K562 treated with DMSO at 1 percent for 24 hours (cell line): ENCODE measurements around the gene F5. TPM values are rescaled to one million over a fixed set of nuclear protein-coding genes. Genes with fewer than 3 reads are reported as not detected.

Experiments
- total RNA-seq: library from RNA; unstranded; fragments of 300-600 nt; gene quantifications from 2 replicates; pipeline ENCODE4 v1.2.3, GENCODE V29; 2022; ENCODE audit warnings: low read depth; ENCODE audit not compliant: insufficient read depth

The F5 gene
- not detected in 2 replicates for total RNA-seq

GRCh38 chr1:169586395-169587255 lies at the start of gene F5:
TSS of gene F5 (minus strand) at chr1:169586481. CDS start at chr1:169586386, 95 bp downstream.

GRCh38 chr1:169630006-169630405 lies 43.7 kb upstream of the F5 start, which contains the start of gene SELP:
TSS of gene SELP (minus strand) at chr1:169630124. CDS start at chr1:169630074, 50 bp downstream.

DNA sequence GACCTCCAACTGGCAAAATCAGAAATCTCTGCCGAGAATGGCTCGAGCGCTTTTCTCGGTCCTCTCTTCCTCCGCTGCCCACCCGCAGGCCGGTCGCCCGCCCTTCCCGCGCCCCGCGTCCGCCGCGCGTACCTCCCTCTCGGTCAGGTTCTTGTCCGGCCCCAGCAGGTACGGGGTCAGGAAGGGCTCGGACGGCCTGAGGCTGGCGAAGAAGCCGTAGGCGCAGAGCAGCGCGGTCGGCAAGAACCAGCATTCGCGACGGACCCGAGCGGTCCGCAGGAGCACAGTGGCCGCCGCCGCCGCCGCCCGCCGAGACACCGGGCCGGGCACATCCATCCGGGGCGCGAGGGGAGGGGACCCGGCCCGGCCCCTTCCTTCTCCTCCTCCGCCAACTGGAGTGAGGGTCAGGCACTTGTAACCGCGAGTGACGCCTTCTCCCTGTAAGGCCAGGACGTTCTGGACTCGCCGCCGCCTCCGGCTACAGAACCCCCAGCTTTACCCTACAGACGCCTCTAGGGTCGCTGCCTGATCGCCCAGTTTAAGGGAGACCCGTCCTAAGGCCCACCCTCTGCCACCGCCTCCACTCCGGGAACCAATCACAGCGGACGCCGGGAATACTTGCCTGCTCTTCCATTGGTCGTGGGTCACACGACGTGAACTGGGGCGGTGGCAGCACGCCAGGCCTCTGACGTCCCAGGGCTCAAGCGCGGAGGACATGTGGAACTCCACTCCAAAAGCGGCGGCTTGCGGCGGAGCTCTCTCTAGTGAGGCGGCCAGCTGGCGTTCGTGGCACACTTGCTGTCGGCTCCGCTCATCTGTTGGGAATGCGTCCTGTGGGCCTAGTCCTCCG lies 100.6 kb downstream of the F5 start, which contains the start of gene SLC19A2:
Gene SLC19A2 (minus strand): TSS at position 514 of the 850 bp plus-strand sequence. CDS start 178 bp downstream, at position 336.

Other genes with a start within 250 kb of the F5 start
- 11.8 and 13.8 TPM in 2 replicates for gene NME7, start 218.7 kb downstream of the F5 start, total RNA-seq
- gene BLZF1, start 218.3 kb downstream of the F5 start, total RNA-seq: 9.0 and 9.8 TPM in 2 replicates
- gene CCDC181, start 159.0 kb downstream of the F5 start, total RNA-seq: not detected in 2 replicates
- gene SLC19A2, start 100.5 kb downstream of the F5 start, total RNA-seq: 7.5 and 8.4 TPM in 2 replicates
- gene SELP, start 43.6 kb upstream of the F5 start, total RNA-seq: not detected in 2 replicates
- gene SELL, start 125.1 kb upstream of the F5 start, total RNA-seq: not detected in 2 replicates
- gene SELE, start 147.6 kb upstream of the F5 start, total RNA-seq: not detected in 2 replicates
- gene METTL18, start 208.4 kb upstream of the F5 start, total RNA-seq: 4.5 and 7.0 TPM in 2 replicates